GM21390 (cell line): ENCODE measurements around the gene RAB13.

ENCODE experiments used
- ATAC-seq: cut with Tn5 transposase; IDR thresholded peaks from one replicate; pipeline ENCODE4 v1.9.1; 2021; ENCODE audit not compliant: unreplicated experiment

RAB13 gene

GRCh38 chr1:153934746-153935145 lies 51.4 kb downstream of the RAB13 start:
- ATAC-seq, result no peak

- ATAC-seq, result no peak
Observed at GRCh38 chr1:153933955-153934354, 52.2 kb downstream of the RAB13 start.

DNA sequence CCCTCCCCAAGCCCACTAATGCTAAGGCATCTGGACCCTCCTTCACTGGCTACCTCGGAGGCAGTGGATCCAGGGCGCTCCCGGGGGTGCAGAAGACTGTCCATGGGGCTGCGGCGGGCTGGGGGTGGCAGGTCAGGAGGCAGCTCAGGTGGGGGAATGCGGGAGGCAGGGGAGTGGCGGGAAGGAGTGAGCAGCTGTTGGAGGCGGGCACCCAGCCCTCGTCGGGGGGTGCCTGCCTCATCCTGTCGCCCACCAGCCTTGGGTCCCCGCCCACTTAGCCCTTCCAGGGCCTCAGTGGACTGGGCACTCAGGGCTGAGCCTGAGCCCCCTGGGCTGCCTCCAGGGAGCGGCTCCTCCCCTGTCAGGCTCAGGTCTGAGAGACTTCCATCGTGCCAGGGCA lies 52.7 kb downstream of the RAB13 start:
- no peak for ATAC-seq

DNA sequence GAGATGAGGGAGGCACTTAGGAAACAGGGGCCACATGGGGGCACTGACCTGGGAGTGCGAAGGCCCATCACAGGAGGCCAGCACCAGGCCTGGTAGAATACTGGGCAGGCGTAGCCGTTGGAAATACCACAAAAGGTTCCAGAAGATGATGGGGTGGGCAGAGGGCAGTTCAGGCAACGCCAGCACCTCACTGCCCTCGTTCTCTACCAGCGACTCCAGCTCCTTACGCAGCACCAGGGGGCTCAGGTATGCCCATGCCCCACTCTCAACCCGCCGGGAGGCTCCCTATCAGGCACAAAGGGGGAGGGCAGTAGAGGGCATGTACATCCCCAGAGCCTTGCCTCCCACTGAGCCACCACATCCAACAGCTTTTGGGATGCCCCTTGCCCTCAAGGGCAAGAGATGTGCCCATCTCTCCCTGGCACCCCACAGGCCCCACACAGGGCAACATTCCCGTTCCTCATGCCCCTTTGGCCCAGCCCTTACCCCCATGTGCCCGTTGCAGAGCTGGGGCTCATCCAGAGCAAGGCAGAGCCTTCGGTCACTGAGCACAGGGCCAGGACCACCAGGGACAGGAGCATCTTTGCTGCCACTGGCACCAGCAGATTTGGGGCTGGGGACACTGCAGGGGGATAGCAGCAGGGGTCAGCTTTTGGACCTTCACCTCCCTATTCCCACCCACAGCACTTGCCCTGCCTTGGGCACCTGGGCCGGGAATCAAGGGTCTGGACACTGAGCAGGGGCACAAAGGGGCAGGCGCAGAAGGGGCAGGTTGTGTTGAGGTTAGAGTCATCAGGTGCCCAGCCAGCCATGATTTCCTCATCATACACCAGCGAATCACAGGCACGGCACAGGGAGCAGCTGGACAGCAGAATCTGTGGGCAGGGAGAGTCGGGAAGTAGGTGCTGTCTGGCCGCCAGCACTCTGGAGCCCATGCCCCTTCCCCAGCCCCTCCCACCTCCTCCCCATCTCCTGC lies 53.7 kb downstream of the RAB13 start:
- ATAC-seq, result no peak
